Thoracic aorta (tissue), 2 donors: ENCODE measurements around the gene MAN2C1. TPM values are rescaled to one million over a fixed set of nuclear protein-coding genes. Genes with fewer than 3 reads are reported as not detected.
"Not testable (repeated sequence)": the region's sequence is repeated elsewhere in the genome, so short reads cannot be mapped to it uniquely, and the experiment has no call there.

Source experiments
- ATAC-seq: fragments of 150-250 bp; one replicate; pipeline ENCODE4 v1.8.0; 2017; ENCODE audit warnings: low read depth; ENCODE audit not compliant: insufficient number of reproducible peaks, low FRiP score
- DNase-seq: peaks from one replicate; pipeline ENCODE4 v3.0.0-alpha.2; 2020; ENCODE audit warnings: low spot score
- H3K27ac ChIP-seq, 2 donors: fragments of 200-600 bp; sonication (generic); 1 replicate in 1 of 2; 2 replicates in 1 of 2; pipeline ENCODE4 v1.5.1; 2016; ENCODE audit warnings: mild to moderate bottlenecking in 2 of 2, moderate library complexity in 2 of 2
- H3K27me3 ChIP-seq: fragments of 200-600 bp; sonication (generic); replicated peaks from 2 replicates; pipeline ENCODE4 v1.6.0; 2016; ENCODE audit warnings: mild to moderate bottlenecking; ENCODE audit not compliant: insufficient read depth
- H3K36me3 ChIP-seq: fragments of 200-600 bp; sonication (generic); one replicate; pipeline ENCODE4 v1.5.1; 2016
- H3K4me1 ChIP-seq, 2 donors: fragments of 200-600 bp; sonication (generic); 1 replicate in 1 of 2; 2 replicates in 1 of 2; pipeline versions ENCODE4 v1.5.1 to v1.6.0; 2016; ENCODE audit warnings: low read depth in 2 of 2, mild to moderate bottlenecking in 1 of 2; ENCODE audit not compliant: control insufficient read depth in 1 of 2
- H3K4me3 ChIP-seq: fragments of 200-600 bp; sonication (generic); 2 replicates; pipeline ENCODE4 v1.5.1; 2016; ENCODE audit warnings: mild to moderate bottlenecking
- H3K9me3 ChIP-seq: fragments of 200-600 bp; sonication (generic); 2 replicates; pipeline ENCODE4 v1.5.1; 2016
- total RNA-seq, 2 donors: library from RNA; depleted of rRNA; stranded (reverse); fragments of >200 nt; gene quantifications; one replicate each; pipeline versions ENCODE4 v1.1.0 to v1.2.3, GENCODE V29; 2016
- TF ChIP-seq, protein P1 (sequence below): fragments of 200-600 bp; sonication (generic); IDR thresholded peaks from one replicate; pipeline ENCODE4 v1.5.1; 2019; ENCODE audit warnings: antibody characterized with exemption

The MAN2C1 gene
- total RNA-seq, 2 donors from 2014 or later: 394 to 471 TPM

DNA sequence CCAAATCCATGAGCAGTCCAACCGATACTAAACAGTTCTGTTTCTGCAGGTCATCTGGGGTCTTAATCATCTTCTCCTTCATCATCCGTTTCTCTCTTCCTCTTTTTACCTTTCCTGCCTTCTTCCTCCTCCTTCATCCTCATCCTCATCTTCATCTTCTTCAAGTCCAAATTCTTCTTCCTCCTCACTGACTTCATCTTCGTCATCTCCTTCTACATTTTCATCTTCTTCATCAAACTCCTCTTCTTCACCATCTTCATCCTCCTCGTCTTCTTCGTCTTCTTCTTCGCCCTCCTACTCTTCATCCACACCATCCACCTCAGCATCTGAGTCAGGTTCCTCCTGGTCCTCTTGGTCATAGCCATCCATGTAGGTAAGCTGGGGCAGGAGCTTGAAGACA is 46.7 kb downstream of the MAN2C1 start:
- TF ChIP-seq, protein P1, sequence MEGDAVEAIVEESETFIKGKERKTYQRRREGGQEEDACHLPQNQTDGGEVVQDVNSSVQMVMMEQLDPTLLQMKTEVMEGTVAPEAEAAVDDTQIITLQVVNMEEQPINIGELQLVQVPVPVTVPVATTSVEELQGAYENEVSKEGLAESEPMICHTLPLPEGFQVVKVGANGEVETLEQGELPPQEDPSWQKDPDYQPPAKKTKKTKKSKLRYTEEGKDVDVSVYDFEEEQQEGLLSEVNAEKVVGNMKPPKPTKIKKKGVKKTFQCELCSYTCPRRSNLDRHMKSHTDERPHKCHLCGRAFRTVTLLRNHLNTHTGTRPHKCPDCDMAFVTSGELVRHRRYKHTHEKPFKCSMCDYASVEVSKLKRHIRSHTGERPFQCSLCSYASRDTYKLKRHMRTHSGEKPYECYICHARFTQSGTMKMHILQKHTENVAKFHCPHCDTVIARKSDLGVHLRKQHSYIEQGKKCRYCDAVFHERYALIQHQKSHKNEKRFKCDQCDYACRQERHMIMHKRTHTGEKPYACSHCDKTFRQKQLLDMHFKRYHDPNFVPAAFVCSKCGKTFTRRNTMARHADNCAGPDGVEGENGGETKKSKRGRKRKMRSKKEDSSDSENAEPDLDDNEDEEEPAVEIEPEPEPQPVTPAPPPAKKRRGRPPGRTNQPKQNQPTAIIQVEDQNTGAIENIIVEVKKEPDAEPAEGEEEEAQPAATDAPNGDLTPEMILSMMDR: no peak
- no peak for ATAC-seq
- Histone ChIP-seq H3K4me3 (no peak overlapping the region), H3K36me3 (no peaks in the 10 kb centered on the region), H3K4me1 (no peaks in the 10 kb centered on the region), H3K9me3 (no peaks in the 10 kb centered on the region), H3K27ac (no peak overlapping the region), H3K27me3 (no peaks in the 10 kb centered on the region)
- DNase-seq: no peak

DNA sequence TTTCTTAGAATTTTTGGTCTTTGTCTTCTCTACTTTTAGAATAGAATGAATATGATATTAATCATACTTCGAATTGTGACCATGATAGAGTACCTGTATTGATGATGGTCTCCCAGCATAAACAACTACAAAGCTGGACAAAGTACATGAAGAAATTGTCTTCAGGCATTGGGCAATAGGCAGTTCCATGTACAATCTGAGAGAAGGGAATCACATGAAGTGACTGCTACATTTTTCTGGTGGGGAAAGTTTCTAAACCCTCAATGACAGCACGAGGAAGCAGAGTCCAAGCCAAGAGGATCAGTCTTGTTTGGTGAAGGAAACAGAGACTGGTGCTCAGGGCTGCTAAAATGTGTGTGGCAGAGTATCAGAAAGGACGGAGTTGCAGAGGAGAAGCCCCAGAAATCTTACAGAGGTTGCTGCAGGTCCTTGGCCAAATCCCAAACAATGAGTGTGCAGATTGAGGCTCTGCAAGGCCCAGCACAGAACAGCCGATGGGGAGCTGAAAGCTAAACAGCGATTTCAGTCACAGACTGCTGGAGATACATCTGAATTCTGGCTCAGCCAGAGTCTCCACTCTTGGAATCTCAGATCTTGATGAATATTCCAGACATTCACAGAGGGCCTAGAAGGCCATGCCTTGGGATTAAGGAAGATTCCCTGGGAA is 49.0 kb downstream of the MAN2C1 start:
- H3K27ac ChIP-seq, H3K27me3 ChIP-seq, H3K4me3 ChIP-seq, H3K4me1 ChIP-seq, DNase-seq, H3K36me3 ChIP-seq, ATAC-seq, H3K9me3 ChIP-seq: not testable (repeated sequence)

DNA sequence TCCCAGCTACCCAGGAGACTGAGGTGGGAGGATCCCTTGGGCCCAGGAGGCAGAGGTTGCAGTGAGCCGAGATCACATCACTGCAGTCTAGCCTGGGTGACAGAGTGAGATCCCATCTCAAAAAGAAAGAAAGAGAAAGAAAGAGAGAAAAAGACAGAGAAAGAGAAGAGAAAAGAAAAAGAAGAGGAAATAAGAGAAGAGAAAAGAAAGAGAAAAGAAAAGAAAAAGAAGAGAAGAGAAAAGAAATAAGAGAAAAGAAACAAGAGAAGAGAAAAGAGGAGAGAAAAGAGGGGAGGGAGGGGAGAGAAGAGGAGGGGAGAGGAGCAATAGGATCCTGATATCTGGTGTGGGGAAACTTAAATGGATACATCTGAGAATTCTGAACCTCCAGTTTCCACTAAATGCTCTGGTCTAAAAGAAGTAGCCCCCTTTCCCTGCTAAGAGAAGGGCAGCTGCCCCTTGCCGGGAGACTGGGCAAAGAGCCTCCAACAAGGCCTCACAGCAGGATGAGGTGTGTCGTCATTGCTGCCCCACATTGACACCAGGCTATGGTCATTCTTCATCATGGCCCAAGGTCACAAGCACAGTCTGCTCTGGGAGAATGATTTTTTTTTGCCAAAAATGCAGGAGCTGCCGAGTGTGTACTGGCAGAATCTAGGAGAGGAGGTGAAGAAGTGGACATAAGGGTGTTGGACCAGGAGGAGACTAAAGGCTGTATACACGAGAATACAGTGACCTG is 53.7 kb downstream of the MAN2C1 start:
- TF ChIP-seq, protein P1: no peak
- DNase-seq: no peak
- ATAC-seq: no peak
- Histone ChIP-seq H3K4me3 (no peak overlapping the region), H3K9me3 (no peaks in the 10 kb centered on the region), H3K27ac (no peak overlapping the region), H3K27me3 (no peaks in the 10 kb centered on the region), H3K36me3 (no peaks in the 10 kb centered on the region), H3K4me1 (no peaks in the 10 kb centered on the region)

DNA sequence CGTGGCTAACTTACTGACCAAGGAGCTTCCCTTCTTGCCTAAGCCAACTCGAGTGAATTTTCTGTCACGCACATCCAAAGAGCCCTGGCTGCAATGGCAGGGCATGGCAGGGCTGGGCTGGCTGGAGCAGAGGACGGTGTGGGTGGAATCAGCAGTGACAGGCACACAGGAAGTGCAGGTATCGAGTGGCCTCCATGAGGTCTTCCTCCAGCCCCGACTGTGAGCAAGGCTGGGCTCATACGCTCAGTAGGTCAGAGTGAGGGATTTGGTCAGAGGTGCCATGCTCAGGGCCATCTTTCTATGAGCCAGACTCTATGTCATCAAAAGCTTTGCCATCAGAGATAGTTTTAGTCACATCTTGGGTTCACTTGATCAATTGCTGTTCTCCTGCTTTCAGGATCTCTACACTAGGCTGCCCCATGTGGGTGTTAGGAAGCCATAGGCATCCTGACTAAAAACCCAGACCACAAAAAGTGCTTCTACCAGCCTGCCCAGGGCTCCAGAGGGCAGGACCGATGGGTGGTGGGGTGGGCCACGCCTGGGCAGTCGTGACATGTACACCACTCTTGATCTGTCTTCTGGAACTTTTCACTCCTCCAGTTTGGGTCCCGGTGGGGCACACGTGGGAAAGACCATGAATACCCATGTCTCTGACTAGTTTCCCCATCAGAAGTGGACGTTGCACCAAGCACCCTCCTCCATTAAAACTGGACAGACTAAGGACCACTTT is 55.1 kb downstream of the MAN2C1 start:
- Histone ChIP-seq H3K27ac (no peak overlapping the region), H3K4me3 (no peak overlapping the region), H3K4me1 (no peaks in the 10 kb centered on the region), H3K36me3 (no peaks in the 10 kb centered on the region), H3K9me3 (no peaks in the 10 kb centered on the region), H3K27me3 (no peaks in the 10 kb centered on the region)
- no peak for DNase-seq
- no peak for ATAC-seq
- TF ChIP-seq, protein P1: no peak

DNA sequence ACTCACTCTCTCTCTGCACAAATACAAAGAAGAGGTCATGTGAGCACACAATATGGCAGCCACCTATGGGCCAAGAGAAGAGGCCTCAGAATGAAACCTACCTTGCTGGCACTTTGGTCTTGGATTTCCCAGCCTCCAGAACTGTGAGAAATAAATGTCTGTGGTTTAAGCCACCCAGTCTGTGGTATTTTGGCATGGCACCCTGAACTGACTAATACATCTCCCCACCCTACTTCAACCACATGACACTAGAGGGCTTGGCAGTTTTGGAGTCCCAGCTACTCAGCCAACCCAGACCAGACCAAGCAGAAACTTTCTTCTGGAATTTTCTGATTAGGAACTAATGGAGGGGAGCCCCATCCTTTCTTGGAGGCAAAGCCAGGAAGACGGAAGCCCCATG is 55.9 kb downstream of the MAN2C1 start:
- ATAC-seq, H3K4me1 ChIP-seq, H3K27ac ChIP-seq, H3K36me3 ChIP-seq, H3K27me3 ChIP-seq, DNase-seq, H3K9me3 ChIP-seq, H3K4me3 ChIP-seq: not testable (repeated sequence)

DNA sequence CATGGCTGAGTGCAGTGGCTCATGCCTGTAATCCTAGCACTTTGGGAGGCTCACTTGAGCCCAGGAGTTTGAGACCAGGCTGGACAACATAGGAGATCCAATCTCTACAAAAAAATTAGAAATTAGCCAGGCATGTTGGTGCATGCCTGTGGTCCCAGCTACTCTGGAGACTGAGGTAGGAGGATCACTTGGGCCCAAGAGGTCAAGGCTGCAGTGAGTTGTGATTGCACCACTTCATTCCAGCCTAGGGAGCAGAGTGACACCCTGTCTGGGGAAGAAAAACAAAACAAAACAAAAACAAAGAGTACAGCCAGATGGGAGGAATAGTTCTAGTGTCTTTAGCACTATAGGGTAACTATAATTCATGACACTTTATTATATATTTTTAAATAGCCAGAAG is 58.7 kb downstream of the MAN2C1 start:
- TF ChIP-seq, protein P1: no peak
- H3K36me3 ChIP-seq: no peaks in the 10 kb centered on the region
- H3K27me3 ChIP-seq: no peaks in the 10 kb centered on the region
- H3K9me3 ChIP-seq: no peaks in the 10 kb centered on the region
- H3K4me1 ChIP-seq: no peaks in the 10 kb centered on the region
- DNase-seq (no peak), ATAC-seq (no peak)
- no peak overlapping the region for H3K4me3 ChIP-seq
- H3K27ac ChIP-seq: no peak overlapping the region
